OCI-LY1 (cell line): ENCODE measurements around the gene ATP11A.
"Not testable (repeated sequence)": the region's sequence is repeated elsewhere in the genome, so short reads cannot be mapped to it uniquely, and the experiment has no call there.

ENCODE experiments used
- CTCF ChIP-seq: fragments of 200-600 bp; sonication (generic), shearing (Covaris generic); IDR thresholded peaks from 2 replicates; pipeline ENCODE4 v1.5.1; 2017; ENCODE audit warnings: mild to moderate bottlenecking, antibody characterized with exemption, low read length, moderate library complexity, mixed read lengths
- EZH2 ChIP-seq: fragments of 200-600 bp; sonication (generic), shearing (Covaris generic); IDR thresholded peaks from 2 replicates; pipeline ENCODE4 v1.8.0; 2017; ENCODE audit warnings: borderline replicate concordance, mixed run types, mild to moderate bottlenecking, antibody characterized with exemption, low read length, moderate library complexity, mixed read lengths

DNA sequence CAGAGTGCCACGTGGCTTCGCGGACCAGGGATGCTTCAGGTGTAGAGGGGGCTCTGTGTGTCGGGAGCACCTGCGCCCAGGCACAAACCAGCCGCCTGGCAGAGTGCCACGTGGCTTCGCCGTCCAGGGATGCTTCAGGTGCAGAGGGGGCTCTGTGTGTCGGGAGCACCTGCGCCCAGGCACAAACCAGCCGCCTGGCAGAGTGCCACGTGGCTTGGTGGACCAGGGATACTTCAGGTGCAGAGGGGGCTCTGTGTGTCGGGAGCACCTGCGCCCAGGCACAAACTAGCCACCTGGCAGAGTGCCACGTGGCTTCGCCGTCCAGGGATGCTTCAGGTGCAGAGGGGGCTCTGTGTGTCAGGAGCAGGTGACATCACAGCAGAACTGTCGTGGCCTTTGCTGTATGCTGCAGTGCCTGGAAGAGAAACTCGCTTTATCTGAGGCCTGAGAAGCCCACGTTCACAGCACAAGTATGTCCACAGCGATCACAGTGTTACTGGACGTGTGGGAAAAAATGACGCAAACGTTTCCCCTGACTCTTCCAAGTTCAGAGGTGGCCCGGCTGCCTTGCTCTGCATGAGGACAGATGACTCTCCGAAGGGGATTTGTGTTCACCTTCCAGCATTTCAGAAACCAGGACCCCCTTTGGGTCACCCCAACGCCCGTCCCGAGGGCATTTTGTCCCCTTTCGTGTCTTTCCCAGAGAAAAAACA lies 151.6 kb downstream of the ATP11A start:
- TF ChIP-seq CTCF, EZH2: not testable (repeated sequence)
